Suprapubic skin (tissue), 3 donors: Measurements from ENCODE around the gene PKP3.

ENCODE experiments used
- CTCF ChIP-seq, 2 donors: fragments of 200-600 bp in 1 of 2; fragments of 450-650 bp in 1 of 2; sonication (generic) in 1 of 2; IDR thresholded peaks; one replicate each; pipeline ENCODE4 v1.5.1; 2016 to 2019; ENCODE audit warnings: antibody characterized with exemption in 2 of 2, mild to moderate bottlenecking in 1 of 2, moderate library complexity in 1 of 2
- EP300 ChIP-seq: sonication (generic); formaldehyde crosslinking; IDR thresholded peaks from one replicate; pipeline ENCODE4 v1.6.1; 2017; ENCODE audit warnings: antibody characterized with exemption
- POLR2A ChIP-seq, 2 donors: fragments of 450-650 bp; IDR thresholded peaks; one replicate each; pipeline ENCODE4 v1.6.1; 2017; ENCODE audit warnings: antibody characterized with exemption in 2 of 2, mild to moderate bottlenecking in 2 of 2, moderate library complexity in 2 of 2

DNA sequence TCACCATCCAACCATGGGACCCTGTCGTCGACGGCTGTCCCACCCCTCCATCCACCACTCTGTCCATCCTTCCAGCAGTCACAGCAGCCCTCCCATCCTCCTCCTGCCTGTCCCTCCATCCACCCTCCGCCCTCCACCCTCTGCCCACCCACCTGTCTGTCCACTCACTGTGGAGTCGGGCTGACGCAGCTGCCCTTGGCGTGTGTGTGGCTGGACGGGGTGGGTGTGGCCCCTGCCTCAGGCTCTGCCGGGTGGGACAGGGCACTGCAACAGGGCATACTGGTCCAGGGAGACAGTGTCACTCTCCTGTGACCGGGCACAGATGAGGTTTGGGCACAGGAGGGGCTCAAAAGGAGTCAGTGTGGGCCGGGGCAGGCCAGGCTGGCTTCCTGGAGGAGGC lies 1.9 kb downstream of the PKP3 start:
- TF ChIP-seq EP300 (no peak), POLR2A (IDR thresholded peaks at IDR 0.05) (no peak), CTCF (IDR thresholded peaks at IDR 0.05) (no peak)
